OCI-LY7 (cell line): ENCODE measurements around the gene ZNF311.

Source experiments
- EZH2phosphoT487 ChIP-seq: fragments of 200-600 bp; sonication (generic); IDR thresholded peaks from 2 replicates; pipeline ENCODE4 v1.6.1; 2018; ENCODE audit warnings: low read depth, borderline replicate concordance, mild to moderate bottlenecking, mixed run types, antibody characterized with exemption, low read length, moderate library complexity, mixed read lengths
- TF ChIP-seq, protein P1 (sequence below): fragments of 200-600 bp; sonication (generic); conservative IDR thresholded peaks from 2 replicates; pipeline ENCODE4 v1.5.1; 2014; ENCODE audit warnings: mild to moderate bottlenecking, antibody characterized with exemption, low read length, moderate library complexity, mixed read lengths

DNA sequence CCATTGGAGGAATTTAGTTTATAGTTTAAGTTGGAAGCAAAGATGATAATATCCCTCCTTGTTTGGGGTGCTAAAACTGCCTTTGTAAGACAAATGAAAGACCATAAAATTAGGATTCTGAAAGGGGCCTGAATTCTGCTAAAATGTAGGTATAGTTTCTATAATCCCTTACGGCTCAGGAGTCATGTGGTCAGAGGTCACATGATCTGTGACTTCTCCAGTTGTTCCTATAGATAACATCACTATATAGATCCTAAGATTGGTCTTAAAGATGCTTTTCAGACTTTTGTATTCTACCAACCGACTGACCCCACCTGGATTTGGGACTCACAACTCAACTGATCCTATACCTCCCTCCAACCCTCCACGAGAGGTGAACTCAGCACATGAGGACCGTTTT is 36.6 kb downstream of the ZNF311 start:
- TF ChIP-seq, protein P1, sequence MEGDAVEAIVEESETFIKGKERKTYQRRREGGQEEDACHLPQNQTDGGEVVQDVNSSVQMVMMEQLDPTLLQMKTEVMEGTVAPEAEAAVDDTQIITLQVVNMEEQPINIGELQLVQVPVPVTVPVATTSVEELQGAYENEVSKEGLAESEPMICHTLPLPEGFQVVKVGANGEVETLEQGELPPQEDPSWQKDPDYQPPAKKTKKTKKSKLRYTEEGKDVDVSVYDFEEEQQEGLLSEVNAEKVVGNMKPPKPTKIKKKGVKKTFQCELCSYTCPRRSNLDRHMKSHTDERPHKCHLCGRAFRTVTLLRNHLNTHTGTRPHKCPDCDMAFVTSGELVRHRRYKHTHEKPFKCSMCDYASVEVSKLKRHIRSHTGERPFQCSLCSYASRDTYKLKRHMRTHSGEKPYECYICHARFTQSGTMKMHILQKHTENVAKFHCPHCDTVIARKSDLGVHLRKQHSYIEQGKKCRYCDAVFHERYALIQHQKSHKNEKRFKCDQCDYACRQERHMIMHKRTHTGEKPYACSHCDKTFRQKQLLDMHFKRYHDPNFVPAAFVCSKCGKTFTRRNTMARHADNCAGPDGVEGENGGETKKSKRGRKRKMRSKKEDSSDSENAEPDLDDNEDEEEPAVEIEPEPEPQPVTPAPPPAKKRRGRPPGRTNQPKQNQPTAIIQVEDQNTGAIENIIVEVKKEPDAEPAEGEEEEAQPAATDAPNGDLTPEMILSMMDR, result no peak
- TF ChIP-seq EZH2phosphoT487, result no peak
